ENCODE measurements around the gene SV2B. TPM values are rescaled to one million over a fixed set of nuclear protein-coding genes. Genes with fewer than 3 reads are reported as not detected.

SV2B gene
- total and polyA plus RNA-seq, 2 donors (not counting 3 experiments of a cell fraction or from before 2014, with no cell fraction given) = not detected

DNA sequence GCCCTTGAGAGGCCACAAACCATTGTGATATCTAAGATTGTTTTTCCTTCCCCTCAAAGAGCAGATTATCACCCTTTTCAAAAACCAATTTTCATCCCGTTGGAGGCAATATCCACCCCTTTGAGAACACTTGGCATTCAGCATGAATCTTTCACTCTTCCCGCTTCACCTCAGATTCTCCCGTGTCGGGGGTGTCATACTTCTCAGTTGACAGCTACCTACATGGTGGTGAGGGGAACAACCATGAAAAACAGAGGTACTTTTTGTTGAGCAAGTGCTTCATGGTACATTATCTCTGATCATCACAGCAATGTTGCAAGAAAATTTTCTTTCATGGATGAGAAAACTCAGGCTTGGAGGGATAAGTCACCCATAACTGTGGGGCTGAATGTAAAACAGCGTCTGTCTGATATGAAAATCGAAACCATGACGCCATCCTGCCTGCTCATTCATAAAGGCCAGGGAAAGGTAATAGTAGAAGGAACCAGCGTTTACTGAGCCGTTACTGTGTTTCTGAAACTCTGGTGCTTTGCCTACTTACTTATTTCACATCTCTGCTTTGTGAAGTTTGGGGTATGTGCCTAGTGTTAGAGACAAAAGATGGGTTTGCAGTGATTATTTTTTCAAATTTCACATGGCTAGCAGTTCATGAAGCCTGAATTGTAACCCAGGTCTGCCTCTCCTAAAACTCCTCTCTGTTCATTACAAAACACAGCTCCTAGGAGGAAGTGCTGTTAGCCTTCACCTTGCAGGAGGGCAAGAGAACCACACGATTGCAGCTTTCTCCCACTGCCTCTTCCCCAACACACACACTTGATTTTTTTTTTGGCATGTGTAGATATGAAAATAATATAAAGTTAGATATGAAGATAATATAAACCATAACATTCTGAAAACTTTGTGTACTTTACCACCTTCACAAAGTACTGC lies 35.4 kb downstream of the SV2B start:
- dilution Hi-C loops (cut with MboI; ENCODE audit: extremely low pct_ligation_motif_present, low sequenced_read_pairs) = no loop called here
- intact Hi-C loops (cut with micrococcal nuclease) = no loop called here
- no peak overlapping the region for H3K9ac ChIP-seq (replicated peaks; ENCODE audit: extremely low read depth, insufficient read depth, low read length)
- no TSS peak for BruUV-seq (replicated peaks)
- POLR2A ChIA-PET = no interaction called here
- H3K27ac ChIP-seq (ENCODE audit: insufficient read depth, low read depth, low read length) = no peak overlapping the region
- no peak overlapping the region for H3K4me2 ChIP-seq (ENCODE audit: insufficient read depth, low read length)
- no peak overlapping the region for H2AFZ ChIP-seq (ENCODE audit: low read depth, low read length)
- H3K36me3 ChIP-seq (ENCODE audit: control insufficient read depth in 2 of 2, extremely low read depth in 1 of 2, insufficient read depth in 2 of 2, low read length in 2 of 2) = no peaks in the 10 kb centered on the region
- no peaks in the 10 kb centered on the region for H4K20me1 ChIP-seq (replicated peaks; ENCODE audit: control insufficient read depth, extremely low read depth, insufficient read depth, low read length)
- no peak for DNase-seq (ENCODE audit: low read depth, low spot score)
- no peaks in the 10 kb centered on the region for H3K9me3 ChIP-seq (replicated peaks; ENCODE audit: control insufficient read depth, insufficient read depth, low read length)
- H3K4me1 ChIP-seq (ENCODE audit: control insufficient read depth, extremely low read depth, insufficient read depth, low read length) = no peaks in the 10 kb centered on the region
- CTCF ChIA-PET = no interaction called here
- H3K9me1 ChIP-seq (replicated peaks; ENCODE audit: control insufficient read depth, extremely low read depth, insufficient read depth, low read length) = no peaks in the 10 kb centered on the region
- no peak overlapping the region for H3K4me3 ChIP-seq (replicated peaks in 1 of 3; ENCODE audit: insufficient read depth in 1 of 3, low read depth in 1 of 3, low read length in 3 of 3)
- TF ChIP-seq FOS (IDR thresholded peaks at IDR 0.05; ENCODE audit: borderline replicate concordance, insufficient read depth, low read length) (no peak), POLR2AphosphoS5 (IDR thresholded peaks at IDR 0.05; ENCODE audit: insufficient read depth, low read depth, low read length) (no peak), POLR2A (IDR thresholded peaks at IDR 0.05; ENCODE audit: low read depth, low read length) (no peak), GATA2 (IDR thresholded peaks at IDR 0.05; ENCODE audit: insufficient read depth, insufficient read length, low read depth, low read length) (no peak), EZH2 (IDR thresholded peaks at IDR 0.05; ENCODE audit: borderline replicate concordance, low read depth, low read length, severe bottlenecking) (no peak), JUN (IDR thresholded peaks at IDR 0.05; ENCODE audit: borderline replicate concordance, insufficient read depth, insufficient read length, low read depth) (no peak)
- TF ChIP-seq, protein P1, sequence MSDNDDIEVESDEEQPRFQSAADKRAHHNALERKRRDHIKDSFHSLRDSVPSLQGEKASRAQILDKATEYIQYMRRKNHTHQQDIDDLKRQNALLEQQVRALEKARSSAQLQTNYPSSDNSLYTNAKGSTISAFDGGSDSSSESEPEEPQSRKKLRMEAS (IDR thresholded peaks at IDR 0.05; ENCODE audit: insufficient read depth, insufficient read length) = no peak
- TF ChIP-seq, protein P2, sequence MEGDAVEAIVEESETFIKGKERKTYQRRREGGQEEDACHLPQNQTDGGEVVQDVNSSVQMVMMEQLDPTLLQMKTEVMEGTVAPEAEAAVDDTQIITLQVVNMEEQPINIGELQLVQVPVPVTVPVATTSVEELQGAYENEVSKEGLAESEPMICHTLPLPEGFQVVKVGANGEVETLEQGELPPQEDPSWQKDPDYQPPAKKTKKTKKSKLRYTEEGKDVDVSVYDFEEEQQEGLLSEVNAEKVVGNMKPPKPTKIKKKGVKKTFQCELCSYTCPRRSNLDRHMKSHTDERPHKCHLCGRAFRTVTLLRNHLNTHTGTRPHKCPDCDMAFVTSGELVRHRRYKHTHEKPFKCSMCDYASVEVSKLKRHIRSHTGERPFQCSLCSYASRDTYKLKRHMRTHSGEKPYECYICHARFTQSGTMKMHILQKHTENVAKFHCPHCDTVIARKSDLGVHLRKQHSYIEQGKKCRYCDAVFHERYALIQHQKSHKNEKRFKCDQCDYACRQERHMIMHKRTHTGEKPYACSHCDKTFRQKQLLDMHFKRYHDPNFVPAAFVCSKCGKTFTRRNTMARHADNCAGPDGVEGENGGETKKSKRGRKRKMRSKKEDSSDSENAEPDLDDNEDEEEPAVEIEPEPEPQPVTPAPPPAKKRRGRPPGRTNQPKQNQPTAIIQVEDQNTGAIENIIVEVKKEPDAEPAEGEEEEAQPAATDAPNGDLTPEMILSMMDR (IDR thresholded peaks at IDR 0.05; ENCODE audit: extremely low read depth in 1 of 2, insufficient read depth in 1 of 2, low read depth in 1 of 2, low read length in 2 of 2) = no peak
- no peaks in the 10 kb centered on the region for H3K79me2 ChIP-seq (ENCODE audit: control insufficient read depth, insufficient read depth, low read length)
- H3K27me3 ChIP-seq (ENCODE audit: control insufficient read depth in 2 of 2, insufficient read depth in 2 of 2, low read length in 2 of 2) = no peaks in the 10 kb centered on the region
- no peak for FAIRE-seq
